ENCODE measurements around the gene NEIL3.

NEIL3 gene

DNA sequence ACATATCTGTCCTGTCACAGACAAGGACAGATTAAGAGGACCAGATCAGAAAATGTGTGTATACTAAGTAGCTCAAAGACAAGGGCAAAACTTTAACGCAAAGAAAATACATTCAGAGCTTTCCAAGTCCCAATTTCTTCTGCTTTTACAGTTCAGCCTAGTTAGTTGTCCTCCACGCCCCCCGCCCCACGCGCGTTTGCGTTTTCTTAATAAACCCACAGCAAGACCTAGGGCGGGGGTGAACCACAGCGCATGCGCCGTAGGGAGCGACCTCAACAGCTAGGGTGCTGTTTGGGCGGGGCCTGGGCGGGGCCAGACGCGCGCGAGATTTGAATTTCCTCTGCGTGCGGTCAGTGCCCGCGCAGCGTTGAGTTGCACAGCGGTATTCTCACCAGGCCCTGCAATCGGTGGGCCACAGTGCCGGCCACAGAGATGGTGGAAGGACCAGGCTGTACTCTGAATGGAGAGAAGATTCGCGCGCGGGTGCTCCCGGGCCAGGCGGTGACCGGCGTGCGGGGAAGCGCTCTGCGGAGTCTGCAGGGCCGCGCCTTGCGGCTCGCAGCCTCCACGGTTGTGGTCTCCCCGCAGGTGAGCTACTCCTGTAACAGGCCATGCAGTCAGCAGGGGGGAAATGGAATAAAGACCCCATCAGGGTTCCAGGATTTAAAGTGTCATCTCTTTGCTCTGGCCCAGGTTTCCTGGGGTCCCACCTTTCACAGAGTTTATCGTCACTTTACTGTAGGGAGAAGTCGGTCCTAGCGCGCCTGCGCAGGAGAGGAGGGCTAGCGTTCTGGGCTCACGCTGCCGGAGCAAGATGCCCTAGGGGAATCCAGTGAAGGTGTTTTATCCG, at the start of gene NEIL3:
Gene NEIL3, plus strand, starts transcription at position 353 of the 850 bp plus-strand sequence. Its CDS starts 80 bp downstream, at position 433.
- Histone ChIP-seq H3K9me3 (ENCODE audit: control insufficient read depth in 1 of 2, low read length in 2 of 2) (no peaks in the 10 kb centered on the region), H3K4me1 (ENCODE audit: control insufficient read depth in 1 of 2, insufficient read depth in 2 of 2, low read length in 2 of 2) (peaks cover 7 to 18% of the 10 kb centered on the region in 2 donors), H3K27ac (ENCODE audit: low read depth, low read length) (no peak within 1 kb of the TSS), H3K36me3 (ENCODE audit: control insufficient read depth in 1 of 2, insufficient read depth in 2 of 2, low read length in 2 of 2) (no peaks in the 10 kb centered on the region), H3K27me3 (ENCODE audit: control insufficient read depth in 1 of 2, insufficient read depth in 2 of 2, low read length in 2 of 2) (no peaks in the 10 kb centered on the region), H3K9ac (ENCODE audit: low read depth in 1 of 2, low read length in 2 of 2) (peak within 1 kb of the TSS; percentile 33 to 59), H3K4me3 (ENCODE audit: low read depth in 1 of 2, low read length in 2 of 2) (peak within 1 kb of the TSS; percentile 91 to 96)

DNA sequence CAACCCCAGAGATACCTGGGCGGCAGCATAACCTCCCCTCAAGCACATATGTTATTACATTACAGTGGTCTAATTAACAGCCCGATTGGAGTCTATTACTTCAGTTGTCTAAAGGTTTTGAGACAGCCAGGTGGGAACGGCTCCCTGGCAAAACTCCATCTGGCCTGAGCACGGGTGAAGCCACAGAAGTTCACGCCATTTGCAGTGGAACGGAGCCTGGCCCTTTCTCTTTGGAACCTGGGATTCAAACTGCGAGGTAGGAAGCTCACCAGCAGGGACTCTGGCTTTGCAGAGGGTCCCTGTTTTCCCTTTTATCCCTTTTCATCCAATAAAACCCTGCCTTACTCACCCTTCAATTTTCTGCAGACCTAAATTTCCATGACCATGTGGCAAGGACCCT, 45.9 kb upstream of the NEIL3 start:
- no peak overlapping the region for H3K4me3 ChIP-seq (ENCODE audit: low read depth in 1 of 2, low read length in 2 of 2)
- no peaks in the 10 kb centered on the region for H3K27me3 ChIP-seq (ENCODE audit: control insufficient read depth in 1 of 2, insufficient read depth in 2 of 2, low read length in 2 of 2)

DNA sequence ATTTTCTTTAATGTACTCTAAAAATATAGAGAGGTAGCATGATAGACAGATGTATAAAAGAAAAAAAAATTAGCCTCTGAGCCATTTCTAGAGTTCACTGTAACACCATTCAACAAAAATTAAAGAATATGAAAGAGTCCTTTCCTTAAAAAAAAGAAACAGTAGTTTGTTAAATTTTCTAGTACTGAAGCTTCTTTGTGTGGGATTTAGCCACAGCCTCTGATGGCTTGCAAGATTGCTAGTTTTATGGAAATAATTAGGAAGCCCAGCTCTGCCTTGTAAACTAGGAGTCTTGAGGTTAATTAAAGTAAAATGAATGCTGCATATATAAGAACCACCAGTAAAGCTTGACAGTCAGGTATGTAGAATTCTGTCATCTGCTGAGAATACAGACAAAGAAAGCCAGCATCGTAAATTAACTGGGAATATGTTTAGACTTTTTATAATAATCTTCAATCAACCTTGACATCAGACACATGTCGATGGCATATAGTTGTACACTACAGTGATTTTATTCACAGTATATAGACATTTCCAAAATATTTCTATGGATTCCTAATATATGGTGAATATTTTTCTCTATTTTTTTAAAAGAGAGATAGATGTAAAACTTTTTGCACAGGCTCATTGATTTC, 44.8 kb upstream of the NEIL3 start:
- H3K4me1 ChIP-seq (ENCODE audit: control insufficient read depth in 1 of 2, insufficient read depth in 2 of 2, low read length in 2 of 2) = no peaks in the 10 kb centered on the region
- no peak overlapping the region for H3K9ac ChIP-seq (ENCODE audit: low read depth in 1 of 2, low read length in 2 of 2)
- no peak overlapping the region for H3K27ac ChIP-seq (ENCODE audit: low read depth, low read length)
- no peaks in the 10 kb centered on the region for H3K27me3 ChIP-seq (ENCODE audit: control insufficient read depth in 1 of 2, insufficient read depth in 2 of 2, low read length in 2 of 2)
- no peaks in the 10 kb centered on the region for H3K36me3 ChIP-seq (ENCODE audit: control insufficient read depth in 1 of 2, insufficient read depth in 2 of 2, low read length in 2 of 2)
- H3K9me3 ChIP-seq (ENCODE audit: control insufficient read depth in 1 of 2, low read length in 2 of 2) = no peaks in the 10 kb centered on the region
- H3K4me3 ChIP-seq (ENCODE audit: low read depth in 1 of 2, low read length in 2 of 2) = no peak overlapping the region

More for the DNA sequence above, 45.9 kb upstream of the NEIL3 start:
- Histone ChIP-seq H3K36me3 (ENCODE audit: control insufficient read depth in 1 of 2, insufficient read depth in 2 of 2, low read length in 2 of 2) (no peaks in the 10 kb centered on the region), H3K4me1 (ENCODE audit: control insufficient read depth in 1 of 2, insufficient read depth in 2 of 2, low read length in 2 of 2) (no peaks in the 10 kb centered on the region), H3K27ac (ENCODE audit: low read depth, low read length) (no peak overlapping the region), H3K9ac (ENCODE audit: low read depth in 1 of 2, low read length in 2 of 2) (no peak overlapping the region), H3K9me3 (ENCODE audit: control insufficient read depth in 1 of 2, low read length in 2 of 2) (no peaks in the 10 kb centered on the region)

DNA sequence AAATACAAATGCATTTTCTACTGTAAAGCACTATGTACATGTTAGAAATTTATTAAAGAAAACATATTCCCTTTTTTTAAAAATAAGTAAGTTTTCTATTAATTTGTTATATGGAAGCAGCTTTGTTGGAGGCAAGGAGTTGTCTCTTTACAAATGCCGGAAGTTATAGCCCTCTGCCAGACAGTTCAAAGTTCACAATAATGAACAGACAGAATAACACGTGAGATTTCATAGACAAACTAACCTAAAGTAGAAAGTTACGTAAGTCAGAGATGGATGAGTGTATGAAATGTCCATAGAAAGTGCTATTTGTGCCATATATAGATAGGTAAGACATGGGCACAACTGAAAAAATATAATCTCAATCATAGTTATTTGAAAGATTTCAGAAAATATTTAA, 43.9 kb upstream of the NEIL3 start:
- Histone ChIP-seq H3K9ac (ENCODE audit: low read depth in 1 of 2, low read length in 2 of 2) (no peak overlapping the region), H3K9me3 (ENCODE audit: control insufficient read depth in 1 of 2, low read length in 2 of 2) (no peaks in the 10 kb centered on the region), H3K36me3 (ENCODE audit: control insufficient read depth in 1 of 2, insufficient read depth in 2 of 2, low read length in 2 of 2) (no peaks in the 10 kb centered on the region), H3K27me3 (ENCODE audit: control insufficient read depth in 1 of 2, insufficient read depth in 2 of 2, low read length in 2 of 2) (no peaks in the 10 kb centered on the region), H3K4me1 (ENCODE audit: control insufficient read depth in 1 of 2, insufficient read depth in 2 of 2, low read length in 2 of 2) (no peaks in the 10 kb centered on the region), H3K27ac (ENCODE audit: low read depth, low read length) (no peak overlapping the region), H3K4me3 (ENCODE audit: low read depth in 1 of 2, low read length in 2 of 2) (no peak overlapping the region)

- Histone ChIP-seq H3K36me3 (ENCODE audit: control insufficient read depth in 1 of 2, insufficient read depth in 2 of 2, low read length in 2 of 2) (no peaks in the 10 kb centered on the region), H3K4me1 (ENCODE audit: control insufficient read depth in 1 of 2, insufficient read depth in 2 of 2, low read length in 2 of 2) (no peaks in the 10 kb centered on the region), H3K27me3 (ENCODE audit: control insufficient read depth in 1 of 2, insufficient read depth in 2 of 2, low read length in 2 of 2) (no peaks in the 10 kb centered on the region), H3K9me3 (ENCODE audit: control insufficient read depth in 1 of 2, low read length in 2 of 2) (no peaks in the 10 kb centered on the region), H3K9ac (ENCODE audit: low read depth in 1 of 2, low read length in 2 of 2) (no peak overlapping the region), H3K4me3 (ENCODE audit: low read depth in 1 of 2, low read length in 2 of 2) (no peak overlapping the region), H3K27ac (ENCODE audit: low read depth, low read length) (no peak overlapping the region)
Observed at GRCh38 chr4:177266506-177266905, 43.2 kb upstream of the NEIL3 start.

DNA sequence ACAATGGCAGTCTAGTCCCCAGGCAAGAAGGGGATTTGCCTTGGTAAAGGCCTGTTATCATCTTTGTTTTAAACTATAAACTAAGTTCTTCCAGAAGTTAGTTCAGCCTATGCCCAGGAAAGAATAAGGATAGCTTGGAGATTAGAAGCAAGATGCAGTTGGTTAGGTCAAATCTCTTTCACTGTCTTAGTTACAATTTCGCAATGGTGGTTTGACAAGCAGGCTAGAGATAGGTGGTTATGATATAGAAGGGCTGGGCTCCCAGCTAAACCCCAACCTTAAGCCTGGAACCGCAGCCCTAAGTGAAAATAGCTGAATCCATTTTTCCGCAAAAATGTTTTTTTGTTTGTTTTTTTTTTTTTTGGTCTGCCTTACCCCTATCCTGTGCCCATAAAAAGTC, 41.8 kb upstream of the NEIL3 start:
- H3K27ac ChIP-seq (ENCODE audit: low read depth, low read length) = no peak overlapping the region
- no peaks in the 10 kb centered on the region for H3K27me3 ChIP-seq (ENCODE audit: control insufficient read depth in 1 of 2, insufficient read depth in 2 of 2, low read length in 2 of 2)
- H3K36me3 ChIP-seq (ENCODE audit: control insufficient read depth in 1 of 2, insufficient read depth in 2 of 2, low read length in 2 of 2) = no peaks in the 10 kb centered on the region
- no peak overlapping the region for H3K9ac ChIP-seq (ENCODE audit: low read depth in 1 of 2, low read length in 2 of 2)
- no peaks in the 10 kb centered on the region for H3K9me3 ChIP-seq (ENCODE audit: control insufficient read depth in 1 of 2, low read length in 2 of 2)
- H3K4me3 ChIP-seq (ENCODE audit: low read depth in 1 of 2, low read length in 2 of 2) = no peak overlapping the region
- H3K4me1 ChIP-seq (ENCODE audit: control insufficient read depth in 1 of 2, insufficient read depth in 2 of 2, low read length in 2 of 2) = no peaks in the 10 kb centered on the region

DNA sequence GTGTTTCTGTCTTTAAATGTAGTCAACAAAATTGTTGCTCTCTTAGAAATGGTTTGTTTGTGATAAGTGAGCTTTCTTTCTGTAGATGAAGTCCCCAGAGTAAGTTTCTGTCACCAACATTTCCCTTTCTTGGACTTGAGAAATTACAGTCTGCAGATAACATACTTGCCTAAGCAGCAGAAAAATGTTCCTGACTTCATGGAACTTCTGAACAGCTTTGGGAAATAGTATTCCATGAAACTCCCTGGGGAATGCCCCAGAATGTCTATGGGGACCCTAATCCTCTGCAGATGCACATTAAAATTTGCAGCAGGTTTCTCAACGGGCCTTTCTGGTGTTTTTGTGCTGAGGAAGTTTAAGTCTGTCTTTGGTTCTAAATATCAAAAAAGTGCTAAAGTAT, 38.6 kb upstream of the NEIL3 start:
- Histone ChIP-seq H3K9me3 (ENCODE audit: control insufficient read depth in 1 of 2, low read length in 2 of 2) (no peaks in the 10 kb centered on the region), H3K4me1 (ENCODE audit: control insufficient read depth in 1 of 2, insufficient read depth in 2 of 2, low read length in 2 of 2) (no peaks in the 10 kb centered on the region), H3K27me3 (ENCODE audit: control insufficient read depth in 1 of 2, insufficient read depth in 2 of 2, low read length in 2 of 2) (no peaks in the 10 kb centered on the region), H3K9ac (ENCODE audit: low read depth in 1 of 2, low read length in 2 of 2) (no peak overlapping the region), H3K36me3 (ENCODE audit: control insufficient read depth in 1 of 2, insufficient read depth in 2 of 2, low read length in 2 of 2) (no peaks in the 10 kb centered on the region), H3K27ac (ENCODE audit: low read depth, low read length) (no peak overlapping the region), H3K4me3 (ENCODE audit: low read depth in 1 of 2, low read length in 2 of 2) (no peak overlapping the region)

DNA sequence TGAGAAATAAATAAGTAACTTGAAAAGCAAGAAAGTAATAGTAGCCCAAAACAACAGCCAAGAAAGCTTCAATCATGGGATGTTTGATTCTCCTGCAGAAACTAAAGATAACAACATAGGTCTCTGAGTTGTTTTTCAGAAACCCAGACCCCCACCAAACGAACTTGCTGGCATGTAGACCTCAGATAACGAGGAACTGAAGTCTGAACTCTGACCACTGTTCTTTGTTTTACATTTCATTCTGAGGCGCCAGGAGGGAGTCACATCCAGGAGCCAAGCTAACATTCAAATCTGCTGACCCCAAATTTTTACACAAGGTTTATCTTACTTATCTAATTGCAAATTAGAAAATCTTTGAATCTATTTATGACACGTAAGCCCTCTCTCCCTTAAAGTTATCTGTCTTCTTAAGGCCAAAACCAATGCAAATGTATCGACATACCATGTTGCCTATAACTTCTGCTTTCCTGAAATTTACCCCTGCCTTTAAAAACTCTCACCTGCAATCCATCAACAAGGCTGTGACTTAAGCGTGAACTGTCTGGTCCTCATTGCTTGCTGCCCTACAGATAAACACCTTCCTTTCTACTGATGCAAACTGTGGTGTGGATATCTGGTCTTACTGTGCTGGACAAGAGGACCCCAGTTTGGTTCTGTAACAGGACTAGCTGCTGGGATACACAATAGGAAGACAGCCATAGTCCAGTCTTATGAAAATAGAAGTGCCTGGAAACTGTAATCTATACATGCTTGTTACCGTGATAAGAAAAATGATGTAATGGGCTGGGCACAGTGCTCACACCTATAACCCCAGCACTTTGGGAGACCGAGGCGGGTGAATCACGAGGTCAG, 37.5 kb upstream of the NEIL3 start:
- Histone ChIP-seq H3K4me1 (ENCODE audit: control insufficient read depth in 1 of 2, insufficient read depth in 2 of 2, low read length in 2 of 2) (no peaks in the 10 kb centered on the region), H3K9ac (ENCODE audit: low read depth in 1 of 2, low read length in 2 of 2) (no peak overlapping the region), H3K27me3 (ENCODE audit: control insufficient read depth in 1 of 2, insufficient read depth in 2 of 2, low read length in 2 of 2) (no peaks in the 10 kb centered on the region), H3K36me3 (ENCODE audit: control insufficient read depth in 1 of 2, insufficient read depth in 2 of 2, low read length in 2 of 2) (no peaks in the 10 kb centered on the region), H3K4me3 (ENCODE audit: low read depth in 1 of 2, low read length in 2 of 2) (no peak overlapping the region), H3K9me3 (ENCODE audit: control insufficient read depth in 1 of 2, low read length in 2 of 2) (no peaks in the 10 kb centered on the region), H3K27ac (ENCODE audit: low read depth, low read length) (no peak overlapping the region)

GRCh38 chr4:177275999-177276398, 33.7 kb upstream of the NEIL3 start:
- no peak overlapping the region for H3K9ac ChIP-seq (ENCODE audit: low read depth in 1 of 2, low read length in 2 of 2)
- H3K36me3 ChIP-seq (ENCODE audit: control insufficient read depth in 1 of 2, insufficient read depth in 2 of 2, low read length in 2 of 2) = no peaks in the 10 kb centered on the region
- H3K4me1 ChIP-seq (ENCODE audit: control insufficient read depth in 1 of 2, insufficient read depth in 2 of 2, low read length in 2 of 2) = no peaks in the 10 kb centered on the region
- H3K27ac ChIP-seq (ENCODE audit: low read depth, low read length) = no peak overlapping the region
- no peaks in the 10 kb centered on the region for H3K9me3 ChIP-seq (ENCODE audit: control insufficient read depth in 1 of 2, low read length in 2 of 2)
- H3K27me3 ChIP-seq (ENCODE audit: control insufficient read depth in 1 of 2, insufficient read depth in 2 of 2, low read length in 2 of 2) = no peaks in the 10 kb centered on the region
- no peak overlapping the region for H3K4me3 ChIP-seq (ENCODE audit: low read depth in 1 of 2, low read length in 2 of 2)
